IMR-90 (cell line): ENCODE results near the gene FGB.

Source experiments
- BHLHE40 ChIP-seq: fragments of 150-350 bp; IDR thresholded peaks from 2 replicates; pipeline ENCODE4 v1.6.1; 2016; ENCODE audit warnings: mild to moderate bottlenecking, low read depth, low read length
- FOS ChIP-seq: fragments of 150-350 bp; IDR thresholded peaks from 2 replicates; pipeline ENCODE4 v1.6.1; 2016; ENCODE audit warnings: low read depth, low read length
- MAFK ChIP-seq: IDR thresholded peaks from 2 replicates; pipeline ENCODE4 v1.6.1; 2012; ENCODE audit warnings: low read depth, low read length, improper control_type of control experiment
- MAZ ChIP-seq: IDR thresholded peaks from 2 replicates; pipeline ENCODE4 v1.6.1; 2012; ENCODE audit warnings: low read depth, mild to moderate bottlenecking, low read length, improper control_type of control experiment, moderate library complexity, borderline replicate concordance
- MXI1 ChIP-seq: IDR thresholded peaks from 2 replicates; pipeline ENCODE4 v1.6.1; 2012; ENCODE audit warnings: low read depth, mild to moderate bottlenecking, low read length, moderate library complexity, borderline replicate concordance
- NFE2L2 ChIP-seq: fragments of 150-350 bp; IDR thresholded peaks from 2 replicates; pipeline ENCODE4 v1.6.1; 2016; ENCODE audit warnings: low read depth, mild to moderate bottlenecking, low read length
- POLR2A ChIP-seq: IDR thresholded peaks from 2 replicates; pipeline ENCODE4 v1.6.1; 2012; ENCODE audit warnings: mild to moderate bottlenecking, low read depth, low read length
- RAD21 ChIP-seq: IDR thresholded peaks from 2 replicates; pipeline ENCODE4 v1.6.1; 2012; ENCODE audit warnings: low read length, improper control_type of control experiment
- RFX5 ChIP-seq: IDR thresholded peaks from 2 replicates; pipeline ENCODE4 v1.8.0; 2012; ENCODE audit warnings: low read depth, mild to moderate bottlenecking, low read length, moderate library complexity
- SMC3 ChIP-seq: fragments of 150-350 bp; IDR thresholded peaks from 2 replicates; pipeline ENCODE4 v1.6.1; 2016; ENCODE audit warnings: low read depth, mild to moderate bottlenecking, antibody characterized with exemption, low read length, moderate library complexity
- TF ChIP-seq, protein P1 (sequence below): conservative IDR thresholded peaks from 2 replicates; pipeline ENCODE4 v1.5.1; 2012; ENCODE audit warnings: mild to moderate bottlenecking, low read depth, low read length, improper control_type of control experiment
- TF ChIP-seq, protein P2 (sequence below): fragments of 150-350 bp; IDR thresholded peaks from 2 replicates; pipeline ENCODE4 v1.6.1; 2017; ENCODE audit warnings: mild to moderate bottlenecking, antibody characterized with exemption, low read length, low read depth
- TF ChIP-seq, protein P3 (sequence below): fragments of 150-350 bp; IDR thresholded peaks from 2 replicates; pipeline ENCODE4 v1.6.1; 2016; ENCODE audit warnings: low read depth, mild to moderate bottlenecking, low read length, moderate library complexity, borderline replicate concordance

DNA sequence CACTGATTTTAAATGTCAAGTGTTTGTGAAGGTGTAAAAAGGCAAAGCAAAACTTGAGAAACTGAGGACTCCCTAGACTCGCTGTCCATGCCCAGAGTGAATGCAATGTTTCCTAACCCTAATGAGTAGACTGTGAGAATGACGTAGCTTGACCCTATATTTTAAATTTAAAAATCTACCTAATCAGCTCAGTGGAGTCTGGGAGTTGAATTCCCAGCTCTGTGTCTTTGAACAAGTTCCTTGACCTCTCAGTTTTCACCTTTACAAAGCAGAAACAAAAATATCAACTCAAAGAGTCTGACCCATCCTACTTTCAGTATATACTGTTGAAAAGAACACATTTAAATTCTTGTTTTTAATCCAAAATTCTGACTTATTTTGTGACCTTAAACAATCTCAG is 25.4 kb downstream of the FGB start:
- TF ChIP-seq, protein P1, sequence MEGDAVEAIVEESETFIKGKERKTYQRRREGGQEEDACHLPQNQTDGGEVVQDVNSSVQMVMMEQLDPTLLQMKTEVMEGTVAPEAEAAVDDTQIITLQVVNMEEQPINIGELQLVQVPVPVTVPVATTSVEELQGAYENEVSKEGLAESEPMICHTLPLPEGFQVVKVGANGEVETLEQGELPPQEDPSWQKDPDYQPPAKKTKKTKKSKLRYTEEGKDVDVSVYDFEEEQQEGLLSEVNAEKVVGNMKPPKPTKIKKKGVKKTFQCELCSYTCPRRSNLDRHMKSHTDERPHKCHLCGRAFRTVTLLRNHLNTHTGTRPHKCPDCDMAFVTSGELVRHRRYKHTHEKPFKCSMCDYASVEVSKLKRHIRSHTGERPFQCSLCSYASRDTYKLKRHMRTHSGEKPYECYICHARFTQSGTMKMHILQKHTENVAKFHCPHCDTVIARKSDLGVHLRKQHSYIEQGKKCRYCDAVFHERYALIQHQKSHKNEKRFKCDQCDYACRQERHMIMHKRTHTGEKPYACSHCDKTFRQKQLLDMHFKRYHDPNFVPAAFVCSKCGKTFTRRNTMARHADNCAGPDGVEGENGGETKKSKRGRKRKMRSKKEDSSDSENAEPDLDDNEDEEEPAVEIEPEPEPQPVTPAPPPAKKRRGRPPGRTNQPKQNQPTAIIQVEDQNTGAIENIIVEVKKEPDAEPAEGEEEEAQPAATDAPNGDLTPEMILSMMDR: no peak
- no peak for TF ChIP-seq BHLHE40
- no peak for TF ChIP-seq RAD21
- TF ChIP-seq RFX5: no peak
- TF ChIP-seq POLR2A: no peak
- TF ChIP-seq SMC3: no peak
- TF ChIP-seq, protein P2, sequence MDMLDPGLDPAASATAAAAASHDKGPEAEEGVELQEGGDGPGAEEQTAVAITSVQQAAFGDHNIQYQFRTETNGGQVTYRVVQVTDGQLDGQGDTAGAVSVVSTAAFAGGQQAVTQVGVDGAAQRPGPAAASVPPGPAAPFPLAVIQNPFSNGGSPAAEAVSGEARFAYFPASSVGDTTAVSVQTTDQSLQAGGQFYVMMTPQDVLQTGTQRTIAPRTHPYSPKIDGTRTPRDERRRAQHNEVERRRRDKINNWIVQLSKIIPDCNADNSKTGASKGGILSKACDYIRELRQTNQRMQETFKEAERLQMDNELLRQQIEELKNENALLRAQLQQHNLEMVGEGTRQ: no peak
- TF ChIP-seq FOS: no peak
- TF ChIP-seq MAFK: no peak
- no peak for TF ChIP-seq NFE2L2
- TF ChIP-seq MXI1: no peak
- no peak for TF ChIP-seq MAZ
- TF ChIP-seq, protein P3, sequence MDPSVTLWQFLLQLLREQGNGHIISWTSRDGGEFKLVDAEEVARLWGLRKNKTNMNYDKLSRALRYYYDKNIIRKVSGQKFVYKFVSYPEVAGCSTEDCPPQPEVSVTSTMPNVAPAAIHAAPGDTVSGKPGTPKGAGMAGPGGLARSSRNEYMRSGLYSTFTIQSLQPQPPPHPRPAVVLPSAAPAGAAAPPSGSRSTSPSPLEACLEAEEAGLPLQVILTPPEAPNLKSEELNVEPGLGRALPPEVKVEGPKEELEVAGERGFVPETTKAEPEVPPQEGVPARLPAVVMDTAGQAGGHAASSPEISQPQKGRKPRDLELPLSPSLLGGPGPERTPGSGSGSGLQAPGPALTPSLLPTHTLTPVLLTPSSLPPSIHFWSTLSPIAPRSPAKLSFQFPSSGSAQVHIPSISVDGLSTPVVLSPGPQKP: no peak
